HG03064 (cell line): Measurements from ENCODE around the gene BSG.
"Not testable (repeated sequence)": the region's sequence is repeated elsewhere in the genome, so short reads cannot be mapped to it uniquely, and the experiment has no call there.

ENCODE experiments used
- ATAC-seq: cut with Tn5 transposase; IDR thresholded peaks from one replicate; pipeline ENCODE4 v1.9.1; 2021; ENCODE audit warnings: low read depth; ENCODE audit not compliant: unreplicated experiment

Gene BSG

DNA sequence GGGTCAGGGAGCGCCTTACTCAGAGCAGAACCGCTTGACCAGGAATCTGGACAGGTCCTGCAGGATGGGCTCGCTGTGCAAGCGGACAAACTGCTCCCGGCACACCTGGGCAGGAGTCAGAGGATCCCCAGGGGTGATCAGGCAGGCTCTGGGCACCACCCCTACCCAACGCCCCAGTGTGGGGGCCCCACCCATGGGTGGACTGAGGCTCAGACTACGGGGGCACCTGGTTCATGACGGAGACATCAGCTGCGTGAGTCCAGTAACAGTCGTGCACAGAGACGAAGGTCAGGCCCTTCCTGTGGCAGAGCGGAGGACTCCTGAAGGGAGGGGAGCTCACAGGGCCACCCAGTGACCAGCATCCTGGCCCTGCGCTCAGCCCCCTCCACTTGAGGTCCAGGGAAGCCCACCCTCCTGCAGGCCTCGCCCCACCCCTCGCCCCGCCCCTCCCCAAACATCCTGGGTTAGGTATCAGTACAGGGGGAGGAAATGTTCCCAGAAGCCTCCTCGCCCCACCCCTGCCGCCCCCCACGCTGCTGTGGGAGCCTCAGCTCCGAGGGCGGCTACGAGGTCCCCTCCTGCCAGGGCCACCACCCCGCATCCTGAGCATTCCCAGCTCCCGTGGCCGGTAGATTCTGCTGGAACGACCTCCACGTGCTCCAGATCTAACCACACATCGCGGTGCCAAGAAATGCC lies 45.3 kb downstream of the BSG start:
- ATAC-seq: no peak

DNA sequence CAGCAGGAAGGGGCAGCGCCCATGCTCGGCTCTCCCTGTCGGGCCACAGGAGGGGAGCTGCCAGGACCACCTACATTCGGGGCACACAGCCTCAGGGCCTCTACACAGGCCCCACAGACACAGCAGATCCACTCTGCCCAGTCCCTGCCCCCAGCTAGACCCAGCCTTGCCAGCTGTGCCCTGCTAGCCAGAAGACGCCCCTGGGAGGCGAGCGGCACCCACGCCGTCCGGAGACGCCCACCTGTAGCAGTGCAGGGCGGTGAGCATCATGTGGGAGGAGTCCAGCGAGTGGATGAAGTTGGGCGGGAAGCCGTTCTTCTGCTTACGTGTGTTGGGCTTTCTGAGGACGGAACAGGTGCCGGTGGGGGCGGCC lies 45.8 kb downstream of the BSG start:
- no peak for ATAC-seq

DNA sequence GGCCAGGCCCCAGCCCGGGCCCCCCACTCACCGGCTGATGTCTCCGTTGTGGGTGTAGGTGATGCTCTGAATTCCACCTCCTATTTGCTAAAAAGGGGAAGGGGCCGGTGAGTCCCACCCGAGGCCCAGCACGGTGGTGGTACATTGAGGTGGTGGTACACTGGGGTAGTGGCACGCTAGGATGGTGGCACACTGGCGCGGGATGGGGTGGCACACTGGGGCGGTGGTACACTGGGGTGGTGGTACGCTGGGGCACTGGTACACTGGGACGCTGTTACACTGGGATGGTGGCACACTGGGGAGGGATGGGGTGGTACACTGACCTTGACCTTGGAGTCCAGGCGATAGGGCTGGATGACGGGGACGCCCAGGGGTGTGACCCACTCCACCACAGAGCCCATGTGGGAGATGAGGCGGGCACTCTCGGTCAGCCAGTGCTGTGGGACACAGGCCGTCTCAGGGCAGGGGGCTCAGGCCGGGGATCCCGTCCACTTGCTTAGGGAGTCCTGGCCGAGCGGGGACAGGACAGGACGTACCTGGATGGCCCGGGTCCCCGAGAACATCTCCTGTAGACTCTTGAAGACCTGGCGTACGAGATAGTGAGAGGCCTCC lies 46.4 kb downstream of the BSG start:
- no peak for ATAC-seq

DNA sequence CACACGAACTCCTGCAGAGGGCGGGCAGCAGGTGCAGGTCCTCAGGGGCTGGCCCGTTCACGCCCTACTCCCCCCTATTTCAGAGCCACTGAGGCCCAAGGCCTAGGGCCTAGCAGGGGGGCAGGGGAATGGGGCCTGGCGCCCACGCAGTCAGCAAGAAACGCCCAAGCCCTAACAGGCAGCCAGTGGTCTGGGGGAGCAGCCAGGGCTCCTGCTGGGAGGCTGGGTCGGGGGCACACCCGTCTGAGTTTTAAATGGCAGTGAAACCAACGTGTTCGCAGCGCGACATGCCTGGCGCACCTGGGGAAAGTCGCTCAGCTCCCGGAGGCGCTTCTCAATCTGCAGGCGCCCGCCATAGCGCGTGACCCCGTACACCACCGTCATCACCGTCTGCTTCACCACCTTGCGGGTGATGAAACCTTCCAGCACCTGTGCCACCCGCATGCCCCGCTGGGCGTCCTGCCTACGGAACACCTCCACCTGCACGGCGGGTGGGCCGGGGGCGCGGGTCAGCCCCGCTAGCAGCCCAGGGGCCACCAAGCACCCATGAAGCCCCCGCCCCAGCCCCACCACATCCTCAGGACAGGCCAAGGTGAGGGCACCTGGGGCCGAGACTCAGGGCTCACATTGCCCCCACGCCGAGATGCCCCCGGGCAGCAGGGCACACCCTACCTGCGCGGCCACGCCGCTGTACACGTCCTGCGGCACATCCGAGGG lies 47.0 kb downstream of the BSG start:
- no peak for ATAC-seq

DNA sequence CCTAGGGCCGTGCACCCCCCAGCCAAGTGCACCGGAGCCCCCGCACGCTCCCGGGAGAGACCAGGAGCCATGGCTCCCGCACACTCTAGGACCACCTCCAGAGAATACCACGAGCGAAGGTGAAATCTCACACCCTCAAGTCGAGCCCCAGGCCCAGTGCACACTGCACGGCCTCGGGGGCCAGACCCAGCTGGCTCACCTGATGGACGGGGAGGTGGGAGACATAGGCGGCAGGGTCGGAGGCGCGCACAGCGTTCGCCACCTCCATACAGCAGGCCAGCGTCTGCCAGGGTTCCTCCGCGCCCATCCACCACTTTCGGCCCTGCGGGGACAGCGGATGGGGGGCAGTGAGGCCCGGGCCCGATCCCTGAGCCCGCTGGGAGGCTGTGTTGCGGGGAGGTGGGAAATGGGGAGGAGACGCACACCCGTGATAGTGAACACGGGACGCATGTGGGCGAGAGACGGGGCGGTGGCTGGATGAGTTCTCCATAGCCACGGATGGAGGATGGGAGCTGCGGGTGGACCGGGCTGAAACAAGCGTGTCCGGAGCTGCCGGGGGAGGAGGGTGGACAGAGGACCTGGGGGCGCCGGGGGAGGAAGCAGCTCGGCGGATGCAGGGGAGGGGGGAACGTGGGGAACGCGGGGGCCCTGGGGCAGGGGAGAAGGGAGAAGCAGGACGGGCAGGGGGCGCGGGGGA lies 47.9 kb downstream of the BSG start:
- ATAC-seq: no peak

DNA sequence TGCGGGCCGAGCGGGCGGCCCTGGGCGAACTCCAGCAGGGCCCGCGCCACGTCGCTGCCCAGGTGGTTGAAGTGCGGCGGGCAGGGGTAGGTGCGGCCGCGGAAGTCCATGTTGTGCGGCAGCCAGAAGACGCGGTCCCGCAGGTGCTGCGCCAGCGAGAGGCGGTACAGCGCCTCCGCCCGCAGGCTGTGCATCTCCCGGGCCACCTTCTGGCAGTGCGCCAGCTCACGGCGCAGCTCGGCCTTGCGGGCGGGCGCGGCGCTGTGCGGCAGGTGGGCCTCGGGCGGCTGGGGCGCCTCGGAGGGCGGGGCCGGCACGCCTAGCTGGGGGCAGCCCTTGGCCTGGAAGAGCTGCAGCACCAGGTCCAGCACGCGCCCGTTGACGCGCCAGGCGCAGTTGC lies 48.8 kb downstream of the BSG start:
- ATAC-seq: not testable (repeated sequence)

DNA sequence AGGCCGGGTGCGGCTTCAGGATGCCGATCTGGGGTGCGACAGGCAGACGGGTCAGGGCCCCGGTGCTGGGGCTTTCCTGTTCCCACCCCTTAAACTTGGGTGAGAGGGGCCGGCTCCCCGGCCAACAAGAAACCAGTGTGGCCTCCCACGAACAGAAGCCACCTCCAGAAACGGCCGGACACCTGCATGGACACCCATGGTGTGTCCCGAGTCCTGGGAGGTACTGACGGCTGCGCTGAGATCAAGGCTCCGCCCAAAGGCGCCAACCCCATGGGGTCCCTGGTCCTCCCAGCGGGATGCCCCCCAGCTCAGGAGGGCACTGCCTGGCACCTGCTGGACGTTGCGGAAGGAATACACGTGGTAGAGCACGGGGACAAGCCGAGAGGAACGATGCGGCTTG lies 49.4 kb downstream of the BSG start:
- ATAC-seq: no peak

DNA sequence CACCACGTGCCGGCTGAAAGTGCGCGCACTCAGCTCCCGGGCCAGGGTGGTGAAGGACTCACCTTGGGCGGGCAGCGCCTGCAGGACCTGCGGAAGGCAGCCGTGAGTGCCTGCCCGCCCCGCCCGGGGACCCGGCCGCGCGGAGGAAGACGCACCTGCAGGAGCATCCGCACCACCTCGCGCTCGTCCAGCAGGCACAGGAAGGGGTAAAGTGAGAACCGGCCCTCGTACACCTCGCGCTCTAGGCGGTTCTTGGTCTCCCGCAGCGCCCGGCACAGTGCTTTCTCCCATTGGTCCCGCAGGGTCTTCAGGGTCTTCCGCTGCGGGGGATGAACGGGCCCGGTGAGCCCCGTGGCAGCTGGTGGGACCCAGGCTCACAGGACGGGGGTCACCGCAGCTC lies 50.3 kb downstream of the BSG start:
- ATAC-seq: no peak

DNA sequence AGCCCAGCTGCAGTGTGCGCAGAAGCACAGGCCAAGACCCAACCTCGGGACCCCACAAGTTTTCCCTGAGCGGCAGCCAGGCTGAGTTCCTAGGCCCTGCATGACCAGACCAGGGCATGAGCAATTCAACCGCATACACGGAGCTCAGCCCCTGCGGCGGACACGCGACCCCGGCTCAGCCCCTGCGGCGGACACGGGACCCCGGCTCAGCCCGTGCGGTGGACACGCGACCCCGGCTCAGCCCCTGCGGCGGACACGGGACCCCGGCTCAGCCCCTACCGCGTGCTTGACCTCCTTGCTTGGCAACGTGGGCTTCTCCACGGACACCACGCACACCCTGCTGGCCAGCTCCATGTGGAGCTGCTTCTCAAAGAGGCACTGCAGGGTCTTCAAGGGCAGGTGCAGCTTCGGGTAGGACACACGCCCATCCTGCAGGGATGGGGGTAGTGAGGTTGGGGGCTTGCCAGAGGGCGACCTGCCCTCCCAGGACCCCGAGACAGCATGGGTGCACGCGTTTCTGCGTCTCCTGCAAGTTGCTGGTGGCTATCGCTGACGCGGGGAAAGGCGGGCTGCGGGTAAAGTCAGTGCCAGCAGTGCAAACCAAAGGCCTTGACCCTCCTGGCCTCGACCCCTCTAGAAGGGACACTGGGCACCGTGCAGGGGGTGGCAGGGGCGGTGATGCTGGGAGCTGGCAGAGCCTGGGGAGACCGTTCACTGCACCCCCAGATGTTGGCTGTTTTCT lies 51.0 kb downstream of the BSG start:
- ATAC-seq: no peak

DNA sequence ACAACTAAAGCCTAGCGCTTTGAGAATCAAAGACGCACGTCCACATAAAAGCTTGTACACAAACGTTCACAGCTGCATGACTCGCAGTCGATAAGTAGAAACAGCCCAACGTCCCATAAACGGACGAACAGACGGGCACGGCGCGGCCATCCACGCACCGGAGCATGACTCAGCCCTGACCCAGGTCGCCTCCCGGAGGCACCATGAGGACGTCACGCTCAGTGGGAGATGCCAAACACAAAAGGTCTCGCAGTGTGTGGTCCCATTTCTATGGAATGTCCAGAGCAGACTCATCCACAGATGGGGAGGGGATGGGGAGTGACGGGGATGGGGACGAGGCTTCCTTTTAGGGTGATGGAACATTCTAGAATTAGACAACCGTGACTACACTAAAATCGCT lies 51.6 kb downstream of the BSG start:
- no peak for ATAC-seq

DNA sequence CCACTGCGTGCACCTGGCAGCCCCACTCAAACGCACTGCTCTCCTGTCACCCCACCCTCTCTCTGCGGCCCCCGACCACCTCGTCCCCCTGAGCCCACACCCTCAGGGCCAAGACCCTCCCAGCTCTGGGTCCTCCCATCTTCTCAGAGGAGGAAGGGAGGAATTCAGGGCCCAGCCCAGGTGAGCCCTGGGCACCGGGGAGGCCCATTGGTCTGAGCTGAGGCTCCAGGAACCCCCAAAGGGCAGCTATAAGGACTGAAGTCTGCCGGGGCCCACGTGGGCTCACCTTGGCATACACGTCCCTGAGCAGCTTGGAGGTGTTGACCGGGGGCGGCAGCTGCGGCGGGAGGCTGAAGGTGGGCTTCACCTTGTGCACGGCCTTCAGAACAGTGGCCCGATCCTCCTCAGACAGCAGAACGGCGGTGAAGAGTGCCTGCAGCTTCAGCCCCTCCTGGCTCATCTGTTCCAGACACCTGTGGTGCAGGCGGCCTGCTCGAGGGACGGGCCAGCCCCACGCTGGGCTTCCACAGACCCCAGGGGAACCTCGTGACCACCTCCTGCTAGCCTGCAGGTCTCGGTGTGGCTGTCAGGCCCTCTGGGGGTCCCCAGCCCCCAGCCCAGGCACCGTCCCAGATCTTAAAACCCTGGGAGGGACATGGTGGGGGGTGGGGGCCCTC lies 52.2 kb downstream of the BSG start:
- ATAC-seq: no peak

DNA sequence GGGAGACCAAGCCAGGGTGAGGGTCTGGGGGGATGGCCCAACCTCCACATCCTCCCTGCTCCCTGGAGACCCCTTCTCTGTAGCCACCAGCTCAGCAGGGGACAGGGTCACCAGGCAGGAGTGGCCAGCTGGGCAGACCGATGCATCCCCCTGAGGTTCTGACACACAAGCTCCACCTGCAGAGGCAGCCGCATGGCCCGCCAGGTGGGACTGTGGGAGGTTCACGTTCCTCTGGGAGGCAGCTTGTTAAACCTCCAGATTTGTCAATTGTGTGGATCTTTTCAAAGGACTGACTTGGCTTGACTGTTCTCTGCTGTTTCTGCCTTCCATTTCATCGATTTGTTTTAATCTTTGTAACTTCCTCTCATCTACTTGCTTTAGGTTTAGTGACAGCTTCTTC lies 52.9 kb downstream of the BSG start:
- no peak for ATAC-seq

DNA sequence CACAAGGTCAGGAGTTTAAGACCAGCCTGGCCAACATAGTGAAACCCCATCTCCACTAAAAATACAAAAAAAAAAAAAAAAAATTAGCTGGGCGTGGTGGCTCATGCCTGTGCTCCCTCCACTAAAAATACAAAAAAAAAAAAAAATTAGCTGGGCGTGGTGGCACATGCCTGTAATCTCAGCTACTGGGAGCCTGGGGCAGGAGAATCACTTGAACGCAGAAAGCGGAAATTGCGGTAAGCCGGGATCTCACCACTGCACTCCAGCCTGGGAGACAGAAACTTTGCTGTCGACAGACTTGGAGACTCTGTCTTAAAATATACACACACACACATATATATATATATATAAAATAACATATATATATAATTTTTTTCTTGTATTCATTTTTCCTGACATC lies 54.2 kb downstream of the BSG start:
- not testable (repeated sequence) for ATAC-seq

DNA sequence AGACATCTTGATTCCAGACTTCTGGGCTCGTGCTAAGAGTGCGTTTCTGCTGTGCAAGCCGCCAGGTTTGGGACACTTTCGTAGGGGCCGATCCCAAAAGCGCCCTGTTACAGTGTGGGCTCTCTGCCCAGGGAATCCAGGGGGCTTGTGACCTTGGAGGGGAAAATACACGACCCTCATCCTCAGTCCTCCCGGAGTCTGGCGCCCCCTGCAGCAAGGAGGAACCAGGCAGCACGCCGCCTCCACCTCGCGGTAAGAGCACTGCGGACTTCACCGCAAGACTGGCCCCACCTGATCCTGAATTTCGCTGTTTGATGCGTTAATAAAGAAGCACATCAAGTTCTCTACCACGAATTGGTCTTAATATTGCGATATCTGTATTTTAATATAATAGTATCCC lies 55.8 kb downstream of the BSG start:
- ATAC-seq: no peak

DNA sequence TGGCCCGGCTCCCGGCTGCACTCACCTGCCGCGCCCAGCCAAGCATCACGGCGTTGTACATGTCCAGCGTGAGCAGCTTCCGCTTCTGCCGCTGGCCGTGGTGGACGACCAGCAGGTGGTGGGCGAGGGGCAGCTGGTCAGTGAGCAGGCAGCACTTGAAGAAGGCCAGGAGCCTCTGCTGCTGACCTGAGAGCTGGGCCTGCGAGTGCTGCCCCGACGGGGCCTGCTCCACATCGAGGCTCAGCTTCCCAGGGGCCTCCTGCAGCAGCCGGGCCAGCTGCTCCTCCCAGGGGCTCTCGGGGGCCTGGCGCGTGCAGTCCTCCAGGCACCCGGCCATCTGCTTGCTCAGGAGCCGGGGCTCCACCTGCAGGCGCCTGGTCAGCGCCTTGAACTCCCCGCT lies 57.1 kb downstream of the BSG start:
- ATAC-seq: not testable (repeated sequence)

DNA sequence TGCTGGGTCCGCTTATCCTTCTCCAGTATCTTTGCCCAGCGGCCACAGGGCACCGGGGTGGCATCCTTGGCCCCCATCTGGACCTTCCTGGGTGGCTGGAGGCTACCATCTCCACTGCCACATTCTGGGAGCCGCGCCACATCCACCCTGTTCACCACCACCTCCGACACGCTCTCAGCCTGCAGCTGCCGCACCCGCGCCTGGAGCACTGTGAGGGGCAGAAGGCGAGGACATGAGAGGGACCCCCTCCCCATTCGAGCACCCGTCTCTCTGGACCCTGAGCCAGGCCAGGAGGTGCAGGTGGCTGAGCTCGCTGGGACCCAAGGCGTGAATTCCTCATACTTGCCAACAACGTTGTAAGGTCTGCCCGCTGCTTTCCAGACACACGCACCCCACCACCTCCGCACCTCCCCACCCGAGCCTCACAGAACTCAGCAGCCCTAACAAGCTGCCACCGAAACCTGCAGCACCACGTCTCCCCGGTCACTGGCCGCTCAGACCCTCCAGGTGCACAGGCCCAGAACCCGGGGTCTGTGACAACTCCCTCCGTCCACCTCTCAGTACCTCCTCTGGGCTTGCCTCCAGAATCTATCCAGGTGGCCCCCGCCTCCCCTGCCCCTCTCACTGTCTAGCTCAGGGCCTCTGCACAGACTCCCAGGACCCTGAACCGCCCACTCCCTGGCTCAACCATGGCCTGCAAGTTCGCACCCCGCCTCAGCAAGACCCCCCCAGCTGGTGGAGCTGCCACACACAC lies 57.7 kb downstream of the BSG start:
- ATAC-seq: no peak

DNA sequence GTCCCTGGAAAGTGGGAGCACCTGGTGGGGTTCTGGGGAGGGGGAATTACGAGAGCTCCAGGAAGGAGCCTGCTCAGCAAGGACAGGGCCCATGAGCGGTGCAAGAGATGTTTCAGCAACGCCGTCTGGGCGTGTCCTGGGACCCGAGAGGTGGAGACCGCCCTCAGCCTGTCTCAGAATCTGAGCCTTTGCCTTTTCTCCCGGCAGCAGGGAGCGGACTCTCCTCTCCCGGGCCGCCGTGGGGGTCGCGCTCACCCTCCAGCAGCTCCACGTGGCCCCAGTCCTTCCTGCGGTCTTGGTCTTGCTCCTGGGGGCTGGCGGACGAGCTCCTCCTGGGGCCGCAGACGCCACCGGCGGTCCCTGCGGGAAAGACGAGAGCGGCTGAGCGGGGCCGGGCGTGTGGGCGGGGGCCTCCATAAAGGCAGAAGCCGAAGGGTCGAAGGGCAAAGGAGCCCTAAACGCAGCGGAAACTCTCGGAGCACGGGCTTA lies 60.2 kb downstream of the BSG start:
- ATAC-seq: no peak
